Ishikawa (cell line): ENCODE data around the gene TCFL5.

Experiments used
- CEBPB ChIP-seq: IDR thresholded peaks from 2 replicates; pipeline ENCODE4 v1.6.1; 2012
- EP300 ChIP-seq: IDR thresholded peaks from 2 replicates; pipeline ENCODE4 v1.6.1; 2012; ENCODE audit warnings: borderline replicate concordance
- FOXM1 ChIP-seq: IDR thresholded peaks from 2 replicates; pipeline ENCODE4 v1.6.1; 2012; ENCODE audit warnings: low read depth, borderline replicate concordance
- YY1 ChIP-seq: IDR thresholded peaks from 2 replicates; pipeline ENCODE4 v1.6.1; 2012; ENCODE audit warnings: low read depth
- ZBTB7A ChIP-seq: IDR thresholded peaks from 2 replicates; pipeline ENCODE4 v1.6.1; 2012; ENCODE audit warnings: low read depth

DNA sequence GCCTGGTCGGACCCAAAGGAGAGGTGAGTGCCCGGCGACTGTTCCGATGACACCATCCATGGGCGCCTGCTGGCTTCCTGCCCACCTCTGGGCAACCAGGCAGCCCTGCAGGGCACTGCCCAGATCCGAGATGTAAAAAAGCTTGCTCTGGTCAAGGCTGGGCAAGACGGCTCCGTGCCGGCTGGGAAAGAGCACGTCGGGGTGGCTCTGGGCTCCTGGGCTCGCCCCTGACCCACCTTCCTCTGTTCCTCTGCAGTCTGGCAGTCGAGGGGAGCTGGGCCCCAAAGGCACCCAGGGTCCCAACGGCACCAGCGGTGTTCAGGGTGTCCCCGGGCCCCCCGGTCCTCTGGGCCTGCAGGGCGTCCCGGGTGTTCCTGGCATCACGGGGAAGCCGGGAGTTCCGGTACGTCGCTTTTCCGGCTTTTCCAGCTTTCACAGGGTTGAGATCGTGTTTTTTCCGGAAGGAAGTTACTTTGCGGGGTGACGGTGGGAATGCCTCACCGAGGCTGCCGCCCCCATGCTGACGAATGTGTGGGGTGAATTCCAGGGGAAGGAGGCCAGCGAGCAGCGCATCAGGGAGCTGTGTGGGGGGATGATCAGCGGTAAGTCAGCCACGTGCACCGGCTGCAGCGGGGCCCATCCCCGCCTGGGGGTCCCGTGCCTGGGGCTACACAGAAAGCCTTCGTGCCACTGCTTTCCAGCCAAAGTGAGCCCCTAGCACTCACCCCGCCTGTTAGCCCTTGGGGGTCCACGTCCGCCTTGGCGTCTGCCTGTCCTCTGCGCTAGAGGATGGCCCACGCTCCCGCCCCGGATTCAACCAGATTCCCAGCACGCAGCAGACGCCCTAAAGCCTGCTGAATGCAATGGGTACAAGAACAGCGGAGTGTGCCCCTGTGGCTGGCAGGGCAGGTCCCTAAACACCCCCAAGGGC is 25.4 kb downstream of the TCFL5 start:
- TF ChIP-seq YY1 = no peak
- TF ChIP-seq FOXM1 = no peak
- no peak for TF ChIP-seq ZBTB7A
- no peak for TF ChIP-seq EP300
- TF ChIP-seq CEBPB = no peak
